HG02642 (cell line): ENCODE measurements around the gene SLC5A10.

Experiments used
- ATAC-seq: cut with Tn5 transposase; IDR thresholded peaks from one replicate; pipeline ENCODE4 v1.9.1; 2021; ENCODE audit warnings: mild to moderate bottlenecking; ENCODE audit not compliant: unreplicated experiment, poor library complexity

The SLC5A10 gene

GRCh38 chr17:18963126-18964017 lies 11.4 kb downstream of the SLC5A10 start:
- ATAC-seq, result no peak

- ATAC-seq, result no peak
These were observed 12.0 kb downstream of the SLC5A10 start for GRCh38 chr17:18964018-18964351.

DNA sequence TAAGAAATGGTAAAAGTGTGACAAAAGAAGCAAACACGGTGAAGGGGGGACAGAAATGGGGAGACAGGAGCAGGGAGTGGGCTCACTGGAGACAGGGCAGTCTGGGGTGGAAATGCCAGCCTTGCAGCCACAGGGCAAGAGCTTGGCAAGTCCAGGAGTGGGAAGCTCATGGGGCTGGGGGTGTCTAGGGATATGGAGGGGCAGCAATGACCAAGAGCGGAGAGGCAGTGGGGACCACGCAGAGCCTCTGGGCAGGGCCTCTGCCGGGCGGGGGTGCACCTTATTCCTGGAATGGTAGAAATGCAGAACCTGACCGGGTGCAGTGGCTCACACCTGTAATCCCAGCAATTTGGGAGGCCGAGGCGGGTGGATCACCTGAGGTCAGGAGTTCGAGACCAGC lies 12.6 kb downstream of the SLC5A10 start:
- no peak for ATAC-seq

- no peak for ATAC-seq
These were observed 13.7 kb downstream of the SLC5A10 start for GRCh38 chr17:18965530-18966236.

GRCh38 chr17:18966831-18967624 lies 15.1 kb downstream of the SLC5A10 start:
- no peak for ATAC-seq

DNA sequence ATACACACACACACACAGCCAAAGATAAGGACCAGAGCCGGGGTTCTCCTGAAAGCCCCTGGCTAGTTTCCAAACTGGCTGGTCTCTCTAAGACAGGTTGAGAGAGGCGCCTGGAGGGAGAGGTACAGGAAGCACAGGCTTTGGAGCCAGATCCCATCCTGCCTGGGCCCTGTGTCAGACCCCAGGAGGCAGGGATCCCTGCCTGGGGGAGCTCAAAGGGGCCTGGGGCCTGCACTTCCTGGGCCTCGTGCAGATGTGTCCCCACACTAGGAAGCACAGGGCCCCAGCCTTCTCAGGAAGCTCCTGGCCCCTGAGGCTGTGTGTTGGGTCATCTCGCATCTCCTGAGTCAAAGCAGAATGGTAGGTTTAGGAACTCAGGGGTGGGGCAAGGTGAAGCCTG lies 16.0 kb downstream of the SLC5A10 start:
- no peak for ATAC-seq

DNA sequence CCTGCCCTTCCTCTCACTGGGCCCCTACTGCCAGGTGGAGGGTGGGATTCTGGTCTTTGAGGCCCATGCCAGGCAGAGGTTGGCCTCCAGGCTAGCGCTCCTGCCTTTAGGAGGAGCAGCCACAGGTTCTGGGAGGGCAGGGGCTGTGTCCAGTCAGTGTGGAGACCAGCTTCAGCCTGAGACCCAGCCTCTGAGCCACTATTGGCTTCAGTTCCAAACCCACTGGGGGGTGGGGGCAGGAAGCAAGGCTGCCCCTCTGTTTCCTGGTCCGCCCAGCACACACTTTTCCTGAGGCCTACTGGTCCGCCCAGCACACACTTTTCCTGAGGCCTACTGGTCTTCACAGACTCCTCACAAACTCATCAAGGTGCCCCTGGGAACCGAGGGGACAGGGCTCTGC lies 16.4 kb downstream of the SLC5A10 start:
- ATAC-seq, result no peak

DNA sequence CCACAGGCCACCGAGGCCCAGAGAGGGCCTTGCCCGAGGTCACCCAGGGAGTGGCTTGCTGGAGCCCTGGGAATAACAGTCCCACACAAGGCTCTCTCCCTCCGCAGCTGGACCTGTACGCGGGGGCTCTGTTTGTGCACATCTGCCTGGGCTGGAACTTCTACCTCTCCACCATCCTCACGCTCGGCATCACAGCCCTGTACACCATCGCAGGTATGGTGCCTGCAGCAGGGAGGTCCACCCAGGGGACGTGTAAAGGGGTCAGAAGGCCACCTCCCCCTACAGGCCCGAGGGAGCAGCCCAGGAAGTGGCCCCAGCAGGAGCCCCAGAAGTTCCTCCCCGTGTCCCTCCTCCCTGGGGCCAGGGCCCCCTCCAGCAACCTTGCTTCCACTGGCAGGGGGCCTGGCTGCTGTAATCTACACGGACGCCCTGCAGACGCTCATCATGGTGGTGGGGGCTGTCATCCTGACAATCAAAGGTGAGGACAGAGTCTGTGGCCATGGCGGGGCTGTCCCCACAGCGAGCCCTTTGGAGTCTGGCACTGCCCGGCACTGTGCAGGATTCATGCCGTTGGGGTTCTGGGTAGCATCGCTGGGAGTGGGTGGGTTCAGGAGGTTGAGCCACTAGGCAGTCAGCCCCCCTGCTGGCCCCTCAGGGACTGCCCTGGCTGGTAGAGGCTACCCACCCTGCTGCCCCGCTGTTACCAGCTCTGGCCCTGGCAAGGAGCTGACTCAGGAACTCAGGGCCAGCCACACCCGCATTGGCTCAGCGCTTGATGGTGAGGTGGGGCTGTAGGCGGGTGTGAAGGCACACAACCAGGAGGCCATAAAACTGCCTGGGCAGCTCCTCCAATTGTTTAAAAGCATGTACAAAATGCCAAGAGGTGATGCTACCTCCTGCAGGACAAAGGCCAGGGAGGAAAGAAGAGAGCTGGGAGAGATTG lies 17.3 kb downstream of the SLC5A10 start:
- ATAC-seq, result no peak

GRCh38 chr17:18970582-18971480 lies 18.9 kb downstream of the SLC5A10 start:
- ATAC-seq, result no peak

DNA sequence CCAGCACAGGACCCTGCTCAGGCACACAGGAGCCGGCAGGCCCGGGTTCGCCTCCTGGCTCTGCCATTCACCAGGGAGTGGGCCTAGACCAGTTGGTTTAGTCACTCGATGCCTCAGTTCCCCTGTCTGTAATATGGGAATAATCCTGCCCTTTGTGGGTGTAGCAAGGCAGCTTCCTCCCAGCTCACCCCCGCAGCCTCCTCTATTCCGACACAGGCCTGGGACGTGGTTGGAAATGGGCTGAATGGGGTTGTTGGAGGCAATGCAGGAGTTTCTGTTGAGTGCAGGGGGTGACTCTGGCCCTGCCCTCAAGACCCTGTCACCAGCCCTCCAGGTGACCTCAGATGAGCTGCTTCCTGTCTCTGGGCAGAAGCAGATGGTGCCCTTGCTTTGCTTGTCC lies 19.8 kb downstream of the SLC5A10 start:
- ATAC-seq, result no peak

- ATAC-seq, result no peak
These were observed 22.6 kb downstream of the SLC5A10 start for GRCh38 chr17:18974407-18975149.

GRCh38 chr17:18975597-18975996 lies 23.6 kb downstream of the SLC5A10 start:
- ATAC-seq, result no peak

- no peak for ATAC-seq
These were observed 24.2 kb downstream of the SLC5A10 start for GRCh38 chr17:18976201-18976600.

GRCh38 chr17:18977021-18977420 lies 25.1 kb downstream of the SLC5A10 start:
- ATAC-seq, result no peak

DNA sequence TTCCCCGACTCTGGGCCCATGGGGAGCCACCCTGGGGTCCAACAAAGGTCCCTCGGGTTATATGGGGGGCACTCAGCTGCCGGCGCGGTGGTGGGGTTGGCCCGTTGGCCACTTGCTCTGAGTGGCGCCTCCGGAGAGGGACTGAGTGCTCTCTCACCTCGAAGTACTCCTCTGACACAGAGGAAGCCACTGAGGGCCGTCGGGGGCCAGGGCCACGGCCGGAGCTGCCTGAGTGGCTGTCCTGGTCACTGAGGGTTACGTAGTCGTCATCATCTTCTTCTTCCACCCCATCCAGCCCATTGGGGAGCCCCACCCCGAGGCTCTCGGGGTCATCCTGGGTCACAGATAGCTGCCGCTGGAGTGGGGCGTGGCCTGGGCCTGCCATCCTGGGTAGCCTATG lies 25.7 kb downstream of the SLC5A10 start:
- ATAC-seq, result no peak

DNA sequence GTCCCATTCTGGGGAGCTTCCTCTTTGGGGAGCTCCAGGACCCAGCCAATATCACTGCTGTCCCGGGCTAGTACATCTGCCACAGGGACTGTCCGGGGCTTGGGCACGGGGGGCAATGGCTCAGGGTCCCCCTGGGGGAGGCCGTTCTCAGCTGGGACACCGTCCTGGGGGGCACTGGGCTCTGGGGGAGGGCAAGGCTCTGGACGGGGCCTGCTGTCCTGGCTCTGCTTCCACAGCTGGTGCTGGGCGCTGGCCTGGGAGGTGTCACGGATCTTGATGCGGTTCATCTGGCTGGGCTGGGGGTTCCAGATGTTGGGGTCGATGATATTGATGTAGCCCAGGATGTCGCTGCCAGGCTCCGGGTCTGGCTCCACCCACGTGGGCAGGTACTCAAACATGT lies 26.1 kb downstream of the SLC5A10 start:
- no peak for ATAC-seq

DNA sequence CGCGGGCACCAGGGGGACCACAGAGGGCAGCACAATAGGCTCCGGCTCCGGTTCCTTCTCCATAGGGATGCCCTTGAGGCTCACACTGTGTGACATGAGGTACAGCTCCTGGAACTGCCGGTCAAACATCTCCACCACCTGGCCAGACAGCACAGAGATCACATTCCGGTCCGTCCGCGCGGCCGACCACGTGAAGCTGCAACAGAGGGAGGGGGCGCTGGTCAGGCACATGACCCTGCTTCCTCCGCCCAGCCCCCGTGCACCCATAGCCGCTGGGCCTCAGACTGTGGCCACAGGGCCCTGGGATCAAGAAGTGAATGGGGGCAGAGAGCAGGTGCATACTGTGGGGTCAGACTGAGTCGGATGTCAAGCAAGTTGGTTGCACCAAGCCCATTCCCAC lies 26.7 kb downstream of the SLC5A10 start:
- ATAC-seq, result no peak

GRCh38 chr17:18980682-18981334 lies 28.8 kb downstream of the SLC5A10 start:
- no peak for ATAC-seq
